ENCODE measurements around the gene CASP2. TPM values are rescaled to one million over a fixed set of nuclear protein-coding genes. Genes with fewer than 3 reads are reported as not detected.

The CASP2 gene
- 118 and 124 TPM in 2 replicates for total RNA-seq

DNA sequence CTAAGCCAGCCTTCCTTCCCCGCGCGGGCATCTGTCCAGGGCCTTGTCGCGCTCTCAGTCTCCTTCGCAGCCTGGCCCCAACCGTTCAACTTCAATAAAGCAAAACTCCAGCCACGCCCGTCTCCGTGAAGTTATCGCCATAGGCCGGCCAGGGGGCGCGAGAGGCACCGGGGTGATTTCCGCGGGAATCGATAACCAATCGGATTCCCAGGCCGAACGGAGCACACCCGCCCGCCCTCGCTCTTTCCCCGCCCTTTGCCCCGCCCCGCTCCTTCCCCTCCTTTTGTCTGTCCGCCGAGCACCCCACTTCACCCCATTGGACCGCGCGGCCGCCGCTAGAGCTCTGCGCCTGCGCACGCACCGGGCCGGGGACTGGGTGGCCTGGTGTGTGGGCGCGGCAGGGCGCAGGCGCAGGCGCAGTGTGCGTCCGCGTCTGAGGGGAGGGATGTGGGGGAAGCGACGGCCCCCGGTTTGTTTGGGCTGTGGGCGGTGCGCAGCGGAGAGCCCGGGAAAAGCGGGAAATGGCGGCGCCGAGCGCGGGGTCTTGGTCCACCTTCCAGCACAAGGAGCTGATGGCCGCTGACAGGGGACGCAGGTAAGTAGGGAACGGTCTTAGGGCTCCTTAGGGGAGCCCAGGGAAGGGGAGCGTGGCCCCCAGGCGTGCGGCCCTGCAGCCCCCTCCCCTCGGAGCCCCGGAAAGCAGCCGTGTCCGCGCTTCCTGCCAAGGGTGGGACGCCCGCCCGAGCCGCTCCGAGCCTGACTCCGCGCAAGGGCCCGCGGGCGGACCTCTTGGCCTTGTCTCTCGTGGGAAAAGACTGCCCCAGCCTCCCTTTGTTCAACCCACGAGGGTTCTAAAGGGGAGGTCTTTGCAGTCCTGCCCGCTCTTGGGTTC lies at the start of gene CASP2:
CASP2 (plus strand) TSS at position 417 of the 892 bp plus-strand sequence; CDS start at position 522, 105 bp downstream.
- intact Hi-C loops (cut with micrococcal nuclease): loop anchor here (1.0 kb wide), 6 partner anchors 25 to 479 kb away; partner anchors contain the start of genes GSTK1 and ZYX

DNA sequence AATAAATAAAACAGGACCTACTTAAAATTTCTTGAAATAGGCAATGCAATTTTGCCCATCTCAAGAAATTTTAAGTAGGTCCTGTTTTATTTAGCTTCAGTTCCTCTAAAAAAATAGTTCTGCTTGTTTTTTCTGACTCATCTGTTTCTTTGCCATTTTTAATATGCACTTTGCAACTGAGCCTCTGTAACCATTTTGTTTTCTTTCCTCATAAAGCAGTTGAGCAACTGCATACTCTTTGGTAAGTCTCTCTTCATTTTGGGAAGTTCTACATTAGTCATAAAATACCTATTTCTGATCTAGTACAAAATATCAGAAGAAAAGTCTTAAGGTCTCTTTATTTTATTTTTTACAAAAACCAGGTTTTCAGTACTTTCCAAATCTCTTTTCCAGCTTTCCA lies 48.3 kb upstream of the CASP2 start:
- intact Hi-C loops (cut with micrococcal nuclease): loop anchor here (1.0 to 5.0 kb wide), 9 partner anchors 23 to 176 kb away; partner anchors contain the start of genes CASP2, EPHA1, FAM131B and GSTK1

DNA sequence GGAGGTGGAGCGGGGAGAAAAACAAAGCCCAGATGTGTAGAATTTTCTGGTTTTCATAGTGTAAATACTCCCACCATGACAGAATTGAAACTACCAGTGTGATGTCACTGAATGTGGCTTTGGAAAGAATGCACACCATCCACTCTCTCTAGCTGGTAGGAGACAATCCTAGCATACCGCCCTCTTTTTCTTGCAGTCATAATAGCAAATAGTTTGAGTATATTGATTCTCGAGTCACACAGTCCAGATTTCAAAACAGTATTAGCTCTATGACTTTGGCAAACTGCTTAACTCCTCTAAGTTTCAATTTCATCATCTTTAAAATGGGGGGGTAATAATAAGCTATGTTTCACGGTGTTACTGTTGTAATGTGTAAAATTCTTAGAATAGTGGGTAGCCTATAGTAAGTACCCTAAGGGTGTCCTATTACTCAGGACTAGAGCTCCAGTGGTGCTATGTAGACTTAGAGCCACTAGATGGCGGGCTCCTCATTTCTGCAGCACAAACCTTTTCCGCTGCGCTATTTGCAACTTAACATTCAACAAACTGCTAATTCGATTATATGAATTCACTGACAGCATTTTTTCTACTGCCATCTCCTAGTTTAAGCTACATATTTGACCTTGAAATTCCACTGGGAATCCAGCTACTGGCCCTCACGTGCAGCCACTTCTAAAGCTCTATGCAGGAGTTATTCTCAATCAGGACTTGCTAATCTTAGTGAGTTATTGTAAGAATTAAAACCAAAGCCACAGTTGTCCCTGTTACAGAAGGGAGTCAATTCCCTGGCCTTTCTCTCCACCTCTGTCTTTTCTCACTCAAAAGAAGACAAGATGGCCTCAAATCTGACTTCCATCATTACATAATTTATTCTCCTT lies 47.6 kb upstream of the CASP2 start:
- intact Hi-C loops (cut with micrococcal nuclease): loop anchor here (1.0 to 5.0 kb wide), 9 partner anchors 23 to 176 kb away; partner anchors contain the start of genes CASP2, EPHA1, FAM131B and GSTK1

DNA sequence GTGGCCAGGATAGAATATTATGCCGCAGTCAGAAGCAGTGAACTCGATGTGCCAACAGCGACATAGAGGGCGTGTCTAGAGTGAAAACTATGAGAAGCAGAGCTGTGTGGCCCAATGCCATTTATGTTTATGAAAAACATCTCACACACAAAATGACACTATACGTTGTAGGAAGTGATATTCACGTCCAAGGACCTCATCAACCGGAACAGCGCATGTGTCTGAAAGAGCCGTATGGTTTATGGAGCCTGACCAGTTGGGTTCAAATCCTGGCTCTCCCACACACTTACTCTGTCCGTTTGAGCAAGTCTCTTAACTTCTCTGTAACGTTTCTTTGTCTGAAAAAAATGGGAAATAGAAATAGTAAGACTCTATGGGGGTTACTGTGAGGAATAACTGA lies 45.8 kb upstream of the CASP2 start:
- intact Hi-C loops (cut with micrococcal nuclease): loop anchor here (5.0 kb wide), 1 partner anchor 120 kb away; the partner anchor contains the start of gene FAM131B

DNA sequence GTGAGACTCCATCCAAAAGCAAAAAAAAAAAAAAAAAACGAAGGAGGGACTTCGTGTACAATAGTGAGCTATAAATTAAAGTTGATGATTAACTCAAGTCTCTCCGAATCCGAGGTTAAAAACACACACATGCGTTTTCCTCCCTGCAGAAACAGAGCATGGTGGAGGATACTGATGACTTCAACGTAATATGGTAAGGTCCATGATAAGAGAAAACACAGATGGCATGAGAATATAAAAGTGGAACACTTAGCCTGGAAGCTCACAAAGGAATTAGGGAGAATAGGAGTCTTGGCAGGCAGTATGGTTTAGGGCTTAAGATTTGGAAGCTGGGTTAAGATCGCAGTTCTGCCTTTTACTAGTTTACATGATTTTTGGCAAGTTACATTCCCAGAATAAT lies 45.0 kb upstream of the CASP2 start:
- intact Hi-C loops (cut with micrococcal nuclease): loop anchor here (5.0 kb wide), 1 partner anchor 119 kb away; the partner anchor contains the start of gene FAM131B

DNA sequence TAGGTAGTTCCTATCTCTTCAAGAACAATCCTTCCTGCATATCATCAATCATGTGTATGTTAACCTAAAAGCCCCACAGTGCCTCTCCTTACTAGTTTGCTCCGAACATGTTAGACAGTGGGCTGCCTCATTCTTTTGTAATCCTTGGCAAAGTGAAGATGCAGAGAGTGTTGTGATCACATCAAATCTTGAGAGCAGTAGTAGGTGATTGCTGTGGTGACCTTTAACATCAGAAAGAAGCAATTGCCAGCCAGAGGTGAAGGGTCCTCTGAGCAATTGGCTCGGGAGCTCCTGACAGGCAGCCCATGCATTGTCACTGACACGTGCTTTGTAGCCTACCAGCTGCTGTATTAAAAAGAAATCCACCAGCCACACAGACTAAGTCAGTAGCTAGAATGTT lies 44.5 kb upstream of the CASP2 start:
- intact Hi-C loops (cut with micrococcal nuclease): loop anchor here (5.0 kb wide), 1 partner anchor 119 kb away; the partner anchor contains the start of gene FAM131B

DNA sequence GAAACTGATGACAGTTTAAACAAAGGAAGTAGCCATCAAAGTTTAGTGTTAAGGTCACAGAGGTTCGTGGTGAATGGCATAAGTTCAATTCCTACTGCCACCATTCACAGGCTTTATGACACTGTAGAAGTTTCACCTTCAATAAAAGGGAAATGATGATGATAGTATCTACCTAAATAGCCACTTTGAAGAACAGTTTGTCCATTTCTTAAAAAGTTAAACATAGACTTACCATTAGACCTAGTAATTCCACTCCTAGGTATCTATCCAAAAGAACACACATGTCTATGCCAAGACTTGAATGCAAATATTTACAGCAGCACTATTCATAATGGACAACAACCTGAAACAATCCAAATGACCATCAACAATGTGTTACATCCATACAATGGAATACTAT lies 43.8 kb upstream of the CASP2 start:
- intact Hi-C loops (cut with micrococcal nuclease): loop anchor here (5.0 kb wide), 1 partner anchor 118 kb away; the partner anchor contains the start of gene FAM131B

DNA sequence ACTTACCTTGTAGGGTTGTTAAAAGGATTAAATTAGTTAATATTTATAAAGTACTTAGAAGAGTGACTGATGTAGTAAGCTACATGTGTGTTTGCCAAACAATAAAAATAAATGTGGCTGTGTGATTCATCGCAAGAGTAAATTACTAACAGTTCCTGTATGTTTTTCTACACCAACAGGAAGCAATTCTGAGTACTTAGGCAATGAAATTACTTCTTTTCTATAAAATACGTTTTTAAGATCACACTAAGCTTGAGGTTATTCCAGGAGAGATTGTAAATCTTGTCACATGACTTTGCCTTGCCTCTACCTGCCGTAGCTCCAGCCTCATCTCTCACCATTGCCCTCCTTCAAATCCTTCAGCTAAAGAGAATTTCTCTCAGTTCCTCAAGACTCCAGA lies 43.0 kb upstream of the CASP2 start:
- intact Hi-C loops (cut with micrococcal nuclease): loop anchor here (1.0 kb wide), 1 partner anchor 43 kb away; the partner anchor contains the start of gene CASP2

DNA sequence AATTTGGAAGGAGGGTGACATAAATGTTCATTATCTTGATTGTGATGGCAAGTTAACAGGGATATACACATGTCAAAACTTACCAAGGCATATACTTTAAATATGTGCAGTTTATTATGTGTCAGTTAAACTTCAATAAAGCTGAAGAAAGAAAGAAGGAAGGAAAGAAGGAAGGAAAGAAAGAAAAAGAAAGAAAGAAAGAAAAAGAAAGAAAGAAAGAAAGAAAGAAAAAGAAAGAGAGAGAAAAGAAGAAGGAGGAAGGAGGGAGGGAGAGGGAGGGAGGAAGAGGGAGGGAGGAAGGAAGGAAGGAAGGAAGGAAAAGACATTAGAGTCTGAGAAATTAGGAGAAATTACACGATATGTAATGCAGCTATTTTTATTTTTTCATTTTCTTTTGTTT lies 40.8 kb upstream of the CASP2 start:
- intact Hi-C loops (cut with micrococcal nuclease): no loop called here

DNA sequence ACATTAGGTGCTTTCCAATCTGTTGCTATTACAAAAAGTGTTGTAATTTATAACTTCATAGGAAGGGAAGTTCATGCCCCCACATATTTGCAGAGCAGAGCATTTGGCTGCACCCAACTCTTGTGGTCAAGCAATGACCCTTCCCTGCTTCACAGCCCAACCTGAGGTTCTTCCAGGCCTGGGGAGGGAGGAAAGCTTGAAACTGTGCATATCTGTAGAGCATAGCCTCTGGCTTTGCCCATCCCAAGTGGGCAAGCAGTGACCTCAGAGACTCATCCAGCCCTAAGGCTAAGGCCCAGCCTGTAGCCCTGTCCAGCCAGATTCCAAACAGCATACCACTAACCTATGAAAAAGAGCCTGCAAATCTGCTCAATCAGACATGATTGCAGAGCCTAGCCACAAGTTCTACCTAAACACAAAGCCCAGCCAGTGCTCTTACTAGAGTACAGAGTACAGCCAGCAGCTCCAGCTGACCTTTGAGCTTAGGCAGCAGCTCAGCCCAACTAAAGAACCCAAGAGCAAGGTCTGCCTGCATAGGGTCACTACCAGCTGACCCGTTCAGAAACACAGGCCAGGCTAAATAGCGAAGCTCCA lies 39.3 kb upstream of the CASP2 start:
- intact Hi-C loops (cut with micrococcal nuclease): no loop called here

DNA sequence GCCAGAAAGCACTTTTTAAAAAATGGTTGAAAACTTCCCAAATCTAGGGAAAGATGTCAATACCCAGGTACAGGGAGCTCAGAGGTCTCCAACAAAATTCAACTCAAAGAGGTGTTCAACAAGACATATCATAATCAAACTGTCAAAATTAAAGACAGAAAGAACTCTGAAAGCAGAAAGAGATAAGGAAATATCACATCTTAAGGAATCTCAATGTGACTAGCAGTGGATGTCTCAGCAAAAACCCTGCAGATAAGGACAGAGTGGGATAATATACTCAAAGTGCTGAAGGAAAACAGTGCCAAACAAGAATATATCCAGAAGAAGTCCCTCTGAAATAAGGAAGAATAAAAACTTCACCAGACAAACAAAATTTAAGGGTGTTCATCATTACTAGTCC lies 38.0 kb upstream of the CASP2 start:
- intact Hi-C loops (cut with micrococcal nuclease): loop anchor here (2.0 kb wide), 1 partner anchor 441 kb away; no protein-coding TSS in a partner anchor

DNA sequence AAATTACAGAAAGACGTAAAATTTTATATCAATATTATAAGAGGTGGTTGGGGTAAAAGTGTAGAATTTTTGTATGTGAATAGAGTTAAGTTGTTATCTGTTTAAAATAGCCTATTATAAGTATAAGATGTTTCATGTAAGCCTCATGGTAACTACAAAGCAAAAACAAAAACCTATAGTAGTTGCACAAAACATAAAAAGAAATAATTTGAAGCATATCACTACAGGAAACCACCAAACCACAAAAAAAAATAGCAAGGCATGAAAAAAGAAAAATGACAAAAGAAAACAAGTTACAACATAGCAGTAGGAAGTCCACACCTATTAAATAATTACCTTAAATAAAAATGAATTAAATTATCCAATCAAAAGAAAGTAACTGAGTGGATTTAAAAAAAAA lies 37.3 kb upstream of the CASP2 start:
- intact Hi-C loops (cut with micrococcal nuclease): loop anchor here (1.0 to 2.0 kb wide), 2 partner anchors 37 to 442 kb away; partner anchors contain the start of gene CASP2

DNA sequence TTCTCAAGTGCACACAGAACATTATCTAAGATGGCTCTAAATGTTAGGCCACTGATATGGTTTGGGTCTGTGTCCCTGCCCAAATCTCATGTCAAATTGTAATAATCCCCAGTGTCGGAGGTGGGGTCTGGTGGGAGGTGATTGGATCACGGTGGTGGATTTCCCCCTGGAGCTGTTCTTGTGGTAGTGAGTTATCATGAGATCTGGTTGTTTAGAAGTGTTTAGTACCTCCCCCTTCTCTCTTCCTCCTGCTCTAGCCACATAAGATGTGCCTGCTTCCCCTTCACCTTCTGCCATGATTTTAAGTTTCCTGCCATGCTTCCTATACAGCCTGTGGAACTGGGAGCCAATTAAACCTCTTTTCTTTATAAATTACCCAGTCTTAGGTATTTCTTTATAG lies 36.1 kb upstream of the CASP2 start:
- intact Hi-C loops (cut with micrococcal nuclease): loop anchor here (1.0 kb wide), 1 partner anchor 11 kb away; the partner anchor contains the start of gene GSTK1

DNA sequence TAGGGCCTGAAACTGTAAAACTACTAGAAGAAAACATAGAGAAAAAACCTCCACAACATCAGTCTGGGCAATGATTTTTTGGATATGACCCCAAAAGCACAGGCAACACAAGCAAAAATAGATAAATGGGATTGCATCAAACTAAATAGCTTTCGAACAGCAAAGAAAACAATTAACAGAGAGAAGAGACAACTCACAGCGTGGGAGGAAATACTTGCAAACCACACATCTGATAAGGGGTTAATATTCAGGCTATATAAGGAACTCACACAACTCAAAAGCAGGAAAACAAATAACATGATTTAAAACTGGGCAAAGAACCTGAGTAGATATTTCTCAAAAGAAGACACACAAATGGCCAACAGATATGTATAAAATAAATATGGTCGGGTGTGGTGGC lies 32.6 kb upstream of the CASP2 start:
- intact Hi-C loops (cut with micrococcal nuclease): no loop called here

DNA sequence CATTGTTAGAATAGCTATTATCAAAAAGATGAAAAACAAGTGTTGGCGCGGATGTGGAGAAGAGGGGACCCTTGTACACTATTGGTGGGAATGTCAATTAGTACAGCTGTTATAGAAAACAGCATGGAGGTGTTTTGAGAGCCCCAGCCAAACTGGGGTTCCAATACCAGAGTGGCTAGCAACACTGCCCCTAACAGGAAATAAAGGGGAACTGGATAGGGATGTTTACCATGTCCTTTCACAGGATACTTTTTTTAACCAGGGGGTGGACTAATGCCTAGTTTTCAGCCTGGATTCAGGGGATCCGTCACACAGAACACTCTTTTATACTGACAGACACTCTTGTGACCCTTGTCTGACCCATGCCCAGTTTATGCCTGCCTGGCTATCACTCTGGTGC lies 31.8 kb upstream of the CASP2 start:
- intact Hi-C loops (cut with micrococcal nuclease): no loop called here

DNA sequence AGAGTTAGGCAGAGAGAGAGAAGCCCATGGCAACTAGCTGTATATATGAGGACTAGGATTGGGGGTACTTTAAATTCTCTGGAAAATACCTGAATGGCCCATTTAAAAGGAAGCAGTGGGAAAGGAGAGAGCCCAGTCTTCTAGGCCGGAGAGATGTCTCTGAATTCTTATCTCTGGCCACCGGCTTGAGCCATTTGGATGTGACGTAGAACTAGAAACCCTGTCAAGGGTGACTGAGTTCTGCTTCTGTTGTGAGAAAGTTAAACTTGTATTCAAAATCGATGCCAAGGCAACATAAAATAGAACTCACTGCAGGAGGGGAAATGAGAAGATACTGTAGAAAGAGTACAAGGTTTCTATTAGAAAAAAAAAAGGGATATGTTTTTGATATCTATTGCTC lies 31.2 kb upstream of the CASP2 start:
- intact Hi-C loops (cut with micrococcal nuclease): no loop called here

DNA sequence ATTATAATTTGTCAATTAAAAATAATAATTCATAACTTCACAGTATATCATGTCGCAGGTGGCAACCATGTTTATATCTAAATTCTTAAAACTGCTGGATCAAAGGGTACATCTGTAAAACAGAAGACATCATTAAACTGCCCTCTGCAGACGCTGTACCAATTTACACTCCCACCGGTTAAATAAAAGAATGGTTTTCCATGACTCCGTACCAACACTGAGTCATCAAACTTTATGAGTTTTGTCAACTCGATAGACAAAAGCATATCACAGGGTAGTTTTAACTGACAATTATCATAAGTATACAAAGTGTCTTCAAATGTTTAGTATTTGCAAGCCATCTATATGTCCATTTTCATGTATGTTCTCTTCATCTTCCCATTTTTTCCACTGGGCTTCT lies 30.6 kb upstream of the CASP2 start:
- intact Hi-C loops (cut with micrococcal nuclease): no loop called here

DNA sequence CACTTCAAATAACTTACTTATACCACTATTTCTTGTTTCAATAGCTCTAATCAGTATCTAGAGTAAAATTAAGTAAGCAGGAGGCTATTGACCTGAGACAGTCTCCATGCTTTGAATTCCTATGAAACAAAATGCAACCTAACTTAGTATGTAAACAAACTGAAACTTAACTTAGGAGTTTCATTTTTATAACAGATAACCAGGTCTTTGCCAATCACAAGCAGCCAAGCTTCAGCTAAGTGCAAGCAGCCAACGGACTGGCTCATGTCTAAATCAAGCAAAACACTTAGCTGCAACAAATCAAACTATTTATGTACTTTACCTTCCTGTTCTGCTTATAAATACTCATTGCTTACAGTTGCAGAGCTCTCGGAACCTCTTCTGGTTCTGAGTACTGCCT lies 29.3 kb upstream of the CASP2 start:
- intact Hi-C loops (cut with micrococcal nuclease): no loop called here

DNA sequence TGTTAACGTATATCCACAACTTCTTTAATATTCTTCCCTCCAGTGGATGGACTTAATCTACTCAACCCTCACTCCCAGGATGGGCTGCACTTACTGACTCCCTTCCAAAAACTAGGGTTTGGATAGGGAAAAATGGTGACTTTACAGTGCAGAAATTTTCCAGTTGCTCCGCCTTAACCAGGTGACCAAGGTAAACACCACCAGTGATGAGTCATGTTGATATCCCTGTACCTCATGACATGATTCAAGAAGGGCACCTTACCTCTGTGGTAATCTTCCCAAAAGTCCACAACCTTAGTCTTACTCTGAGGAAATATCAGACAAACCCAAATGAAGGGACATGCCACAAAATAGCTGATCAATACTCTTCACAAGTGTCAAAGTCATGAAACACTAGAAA lies 28.4 kb upstream of the CASP2 start:
- intact Hi-C loops (cut with micrococcal nuclease): no loop called here

DNA sequence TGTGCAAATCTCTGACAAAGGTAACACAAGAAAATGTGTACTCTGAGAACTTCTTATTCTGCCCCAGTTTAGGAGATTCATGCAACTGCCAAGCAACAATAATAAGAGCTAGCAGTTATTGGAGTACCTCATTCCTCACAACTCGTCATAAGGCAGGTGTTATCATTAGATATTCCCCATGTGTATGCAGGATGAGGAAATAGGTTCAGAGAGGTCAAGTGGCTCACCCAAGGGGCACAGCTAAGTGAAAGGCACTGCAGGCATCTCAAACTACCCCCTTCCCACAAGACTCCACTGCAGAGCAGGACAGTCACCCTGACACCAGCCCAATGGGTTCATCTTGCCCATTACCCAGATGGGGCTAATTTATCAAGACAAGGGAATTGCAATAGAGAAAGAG lies 26.2 kb upstream of the CASP2 start:
- intact Hi-C loops (cut with micrococcal nuclease): no loop called here

All from T-helper 2 cell treated with Interferon-gamma antibody and Interleukin-4, amounts not matched to agents 100 ng/mL and 5 ng/mL, for 36 hours (primary cell).